GM21526 (cell line): Measurements from ENCODE around the gene SERGEF.
"Not testable (repeated sequence)": the region's sequence is repeated elsewhere in the genome, so short reads cannot be mapped to it uniquely, and the experiment has no call there.

Experiments
- ATAC-seq: cut with Tn5 transposase; IDR thresholded peaks from one replicate; pipeline ENCODE4 v1.9.1; 2021; ENCODE audit warnings: moderate library complexity; ENCODE audit not compliant: unreplicated experiment, low FRiP score

SERGEF gene

GRCh38 chr11:18001191-18001590 is 11.7 kb downstream of the SERGEF start:
- ATAC-seq = no peak

- no peak for ATAC-seq
These were observed 12.1 kb downstream of the SERGEF start for GRCh38 chr11:18000760-18001159.

GRCh38 chr11:18000128-18000527 is 12.7 kb downstream of the SERGEF start:
- ATAC-seq = not testable (repeated sequence)

- no peak for ATAC-seq
These were observed 19.9 kb downstream of the SERGEF start for GRCh38 chr11:17992916-17993315.

GRCh38 chr11:17991783-17992433 is 20.9 kb downstream of the SERGEF start:
- ATAC-seq = peak; percentile 78

GRCh38 chr11:17989306-17989705 is 23.5 kb downstream of the SERGEF start:
- no peak for ATAC-seq

- ATAC-seq = no peak
These were observed 24.4 kb downstream of the SERGEF start for GRCh38 chr11:17988465-17988864.

- ATAC-seq = no peak
These were observed 25.0 kb downstream of the SERGEF start for GRCh38 chr11:17987826-17988225.

GRCh38 chr11:17986711-17987220 is 26.1 kb downstream of the SERGEF start:
- no peak for ATAC-seq

- no peak for ATAC-seq
These were observed 26.7 kb downstream of the SERGEF start for GRCh38 chr11:17986007-17986710.

GRCh38 chr11:17985517-17985916 is 27.3 kb downstream of the SERGEF start:
- no peak for ATAC-seq

GRCh38 chr11:17983569-17983968 is 29.3 kb downstream of the SERGEF start:
- ATAC-seq = no peak

- no peak for ATAC-seq
These were observed 33.0 kb downstream of the SERGEF start for GRCh38 chr11:17979770-17980371.

GRCh38 chr11:17978553-17979287 is 34.1 kb downstream of the SERGEF start:
- ATAC-seq = no peak

GRCh38 chr11:17976651-17977050 is 36.2 kb downstream of the SERGEF start:
- no peak for ATAC-seq

GRCh38 chr11:17974246-17974645 is 38.6 kb downstream of the SERGEF start:
- no peak for ATAC-seq

- no peak for ATAC-seq
These were observed 39.9 kb downstream of the SERGEF start for GRCh38 chr11:17972987-17973386.

- ATAC-seq = no peak
These were observed 44.6 kb downstream of the SERGEF start for GRCh38 chr11:17968206-17968605.

- no peak for ATAC-seq
These were observed 45.2 kb downstream of the SERGEF start for GRCh38 chr11:17967661-17968060.

- ATAC-seq = no peak
These were observed 52.8 kb downstream of the SERGEF start for GRCh38 chr11:17960091-17960490.

- no peak for ATAC-seq
These were observed 54.4 kb downstream of the SERGEF start for GRCh38 chr11:17958446-17958845.
